Measurements from ENCODE around the gene RBM20. TPM values are rescaled to one million over a fixed set of nuclear protein-coding genes. Genes with fewer than 3 reads are reported as not detected.

The RBM20 gene
- total RNA-seq, 2 donors from 2014 or later: 7.8 to 13.9 TPM

- H3K4me1 ChIP-seq (ENCODE audit: control insufficient read depth in 1 of 2, low read depth in 2 of 2): peaks cover 4 to 31% of the 10 kb centered on the region in 2 donors
- peak overlapping the region; percentile 71 to 75 for H3K27ac ChIP-seq
Measured at GRCh38 chr10:110784198-110784597, 140.1 kb downstream of the RBM20 start.

GRCh38 chr10:110786172-110786571, 142.0 kb downstream of the RBM20 start:
- H3K4me3 ChIP-seq: no peak overlapping the region
- H3K36me3 ChIP-seq: no peaks in the 10 kb centered on the region
- H3K27ac ChIP-seq: peak overlapping the region; percentile 10 to 37
- no peaks in the 10 kb centered on the region for H3K27me3 ChIP-seq (replicated peaks; ENCODE audit: insufficient read depth)
- H3K9me3 ChIP-seq: no peaks in the 10 kb centered on the region
- peaks cover 4 to 31% of the 10 kb centered on the region in 2 donors for H3K4me1 ChIP-seq (ENCODE audit: control insufficient read depth in 1 of 2, low read depth in 2 of 2)
- DNase-seq (ENCODE audit: low spot score) (no peak), ATAC-seq (ENCODE audit: insufficient number of reproducible peaks, low FRiP score, low read depth) (no peak)
- TF ChIP-seq, protein P1, sequence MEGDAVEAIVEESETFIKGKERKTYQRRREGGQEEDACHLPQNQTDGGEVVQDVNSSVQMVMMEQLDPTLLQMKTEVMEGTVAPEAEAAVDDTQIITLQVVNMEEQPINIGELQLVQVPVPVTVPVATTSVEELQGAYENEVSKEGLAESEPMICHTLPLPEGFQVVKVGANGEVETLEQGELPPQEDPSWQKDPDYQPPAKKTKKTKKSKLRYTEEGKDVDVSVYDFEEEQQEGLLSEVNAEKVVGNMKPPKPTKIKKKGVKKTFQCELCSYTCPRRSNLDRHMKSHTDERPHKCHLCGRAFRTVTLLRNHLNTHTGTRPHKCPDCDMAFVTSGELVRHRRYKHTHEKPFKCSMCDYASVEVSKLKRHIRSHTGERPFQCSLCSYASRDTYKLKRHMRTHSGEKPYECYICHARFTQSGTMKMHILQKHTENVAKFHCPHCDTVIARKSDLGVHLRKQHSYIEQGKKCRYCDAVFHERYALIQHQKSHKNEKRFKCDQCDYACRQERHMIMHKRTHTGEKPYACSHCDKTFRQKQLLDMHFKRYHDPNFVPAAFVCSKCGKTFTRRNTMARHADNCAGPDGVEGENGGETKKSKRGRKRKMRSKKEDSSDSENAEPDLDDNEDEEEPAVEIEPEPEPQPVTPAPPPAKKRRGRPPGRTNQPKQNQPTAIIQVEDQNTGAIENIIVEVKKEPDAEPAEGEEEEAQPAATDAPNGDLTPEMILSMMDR (IDR thresholded peaks at IDR 0.05): no peak

More at GRCh38 chr10:110784198-110784597, 140.1 kb downstream of the RBM20 start:
- Histone ChIP-seq H3K27me3 (replicated peaks; ENCODE audit: insufficient read depth) (no peaks in the 10 kb centered on the region), H3K36me3 (no peaks in the 10 kb centered on the region), H3K9me3 (no peaks in the 10 kb centered on the region), H3K4me3 (no peak overlapping the region)
- TF ChIP-seq, protein P1 (IDR thresholded peaks at IDR 0.05): no peak
- ATAC-seq (ENCODE audit: insufficient number of reproducible peaks, low FRiP score, low read depth): no peak
- no peak for DNase-seq (ENCODE audit: low spot score)

GRCh38 chr10:110788620-110789385, 144.7 kb downstream of the RBM20 start:
- no peak for ATAC-seq (ENCODE audit: insufficient number of reproducible peaks, low FRiP score, low read depth)
- H3K36me3 ChIP-seq: no peaks in the 10 kb centered on the region
- TF ChIP-seq, protein P1 (IDR thresholded peaks at IDR 0.05): no peak
- H3K27me3 ChIP-seq (replicated peaks; ENCODE audit: insufficient read depth): no peaks in the 10 kb centered on the region
- no peaks in the 10 kb centered on the region for H3K9me3 ChIP-seq
- no peak overlapping the region for H3K4me3 ChIP-seq
- peaks cover 4 to 34% of the 10 kb centered on the region in 2 donors for H3K4me1 ChIP-seq (ENCODE audit: control insufficient read depth in 1 of 2, low read depth in 2 of 2)
- DNase-seq (ENCODE audit: low spot score): no peak
- H3K27ac ChIP-seq: no peak overlapping the region

DNA sequence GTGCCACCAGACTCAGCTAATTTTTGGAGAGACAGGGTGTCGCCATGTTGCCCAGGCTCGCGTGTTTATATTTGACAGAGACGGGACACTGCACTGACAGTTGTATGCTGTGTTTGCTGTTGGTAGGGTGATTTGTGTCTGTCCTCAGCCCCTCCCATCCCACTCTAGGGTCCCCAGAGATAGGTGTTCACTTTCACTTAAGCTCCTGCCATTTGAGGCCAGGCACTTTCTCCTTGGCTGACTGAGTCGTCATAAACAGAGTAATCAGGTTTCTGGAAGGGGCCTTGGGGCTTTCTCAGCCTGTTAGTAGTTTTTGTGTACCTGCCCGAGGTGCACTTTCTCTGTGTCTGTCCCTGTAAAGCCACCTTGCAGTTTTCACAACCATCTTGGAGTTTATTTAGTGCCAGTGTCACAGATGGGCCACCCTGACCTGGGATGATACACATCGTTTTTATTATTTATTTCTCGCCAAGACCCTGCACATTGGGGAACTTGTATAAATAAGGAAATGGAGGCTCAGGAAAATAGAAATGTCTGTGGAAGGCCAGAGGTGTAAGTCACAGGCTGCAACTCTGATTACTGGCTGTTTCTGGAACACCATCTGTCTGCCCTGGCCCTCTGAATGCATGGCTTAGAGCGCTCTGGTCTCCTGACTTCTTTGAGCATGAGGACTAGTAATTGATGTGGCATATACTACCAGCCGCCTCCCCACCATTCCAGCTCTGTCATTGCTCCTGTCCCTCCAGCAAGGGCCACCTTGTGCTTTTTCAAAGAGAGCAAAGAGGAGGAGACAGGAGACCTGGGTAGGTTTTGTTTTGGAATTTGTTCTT, 145.7 kb downstream of the RBM20 start:
- no peaks in the 10 kb centered on the region for H3K9me3 ChIP-seq
- H3K27ac ChIP-seq: no peak overlapping the region
- TF ChIP-seq, protein P1 (IDR thresholded peaks at IDR 0.05): no peak
- no peaks in the 10 kb centered on the region for H3K36me3 ChIP-seq
- H3K4me1 ChIP-seq (ENCODE audit: control insufficient read depth in 1 of 2, low read depth in 2 of 2): peaks cover 6 to 32% of the 10 kb centered on the region in 2 donors
- no peak for DNase-seq (ENCODE audit: low spot score)
- no peak for ATAC-seq (ENCODE audit: insufficient number of reproducible peaks, low FRiP score, low read depth)
- no peaks in the 10 kb centered on the region for H3K27me3 ChIP-seq (replicated peaks; ENCODE audit: insufficient read depth)
- H3K4me3 ChIP-seq: no peak overlapping the region

- DNase-seq (ENCODE audit: low spot score) (no peak), ATAC-seq (ENCODE audit: insufficient number of reproducible peaks, low FRiP score, low read depth) (no peak)
- H3K36me3 ChIP-seq: no peaks in the 10 kb centered on the region
- peaks cover 8 to 25% of the 10 kb centered on the region in 2 donors for H3K4me1 ChIP-seq (ENCODE audit: control insufficient read depth in 1 of 2, low read depth in 2 of 2)
- no peak overlapping the region for H3K27ac ChIP-seq
- H3K9me3 ChIP-seq: no peaks in the 10 kb centered on the region
- TF ChIP-seq, protein P1 (IDR thresholded peaks at IDR 0.05): no peak
- H3K27me3 ChIP-seq (replicated peaks; ENCODE audit: insufficient read depth): no peaks in the 10 kb centered on the region
- H3K4me3 ChIP-seq: no peak overlapping the region
Measured at GRCh38 chr10:110790913-110791506, 146.9 kb downstream of the RBM20 start.
